ENCODE data around the gene FGF3.

Gene FGF3

DNA sequence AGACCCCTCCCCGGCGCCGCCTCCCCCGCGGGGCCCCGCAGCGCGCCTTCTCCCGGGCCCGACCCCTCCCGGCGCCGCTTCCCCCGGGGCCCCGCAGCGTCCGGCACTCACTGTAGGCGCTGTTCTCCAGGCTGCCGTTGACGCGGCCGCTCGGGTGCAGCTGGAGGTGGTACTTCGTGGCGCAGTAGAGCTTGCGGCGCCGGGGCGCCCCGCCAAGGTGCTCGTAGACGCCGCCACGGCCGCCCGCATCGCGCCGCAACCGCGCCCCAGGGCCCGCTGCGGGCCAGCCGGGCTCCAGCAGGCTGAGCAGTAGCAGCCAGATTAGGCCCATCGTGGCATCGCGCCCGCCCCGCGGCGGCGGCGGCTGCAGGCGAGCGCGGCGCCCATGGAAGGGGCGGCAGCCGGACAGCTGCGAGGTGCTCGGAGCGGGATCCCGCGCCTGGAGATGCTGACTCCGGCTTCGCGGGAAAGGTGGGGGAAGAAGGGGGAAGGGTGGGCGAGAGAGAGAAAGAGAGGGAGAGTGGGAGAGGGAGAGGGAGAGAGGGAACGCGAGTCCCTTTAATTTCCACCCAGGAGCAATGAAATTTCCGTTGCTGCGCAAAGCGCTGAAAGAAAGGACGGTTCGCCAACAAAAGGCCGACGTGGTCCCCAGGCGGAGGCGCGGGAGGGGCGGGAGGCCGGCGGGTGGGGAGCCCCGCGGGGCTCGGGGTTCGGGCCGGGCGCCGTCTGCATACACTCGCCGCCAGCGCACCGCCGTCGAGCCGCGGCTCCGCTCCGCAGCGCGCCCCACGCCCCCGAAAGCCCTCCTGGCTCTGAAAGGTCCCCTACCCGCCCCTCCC is at the start of gene FGF3:
Gene FGF3, minus strand, starts transcription at position 814 of the 839 bp plus-strand sequence. Its CDS starts 483 bp downstream, at position 331.
- DNase-seq = peak; percentile 52

DNA sequence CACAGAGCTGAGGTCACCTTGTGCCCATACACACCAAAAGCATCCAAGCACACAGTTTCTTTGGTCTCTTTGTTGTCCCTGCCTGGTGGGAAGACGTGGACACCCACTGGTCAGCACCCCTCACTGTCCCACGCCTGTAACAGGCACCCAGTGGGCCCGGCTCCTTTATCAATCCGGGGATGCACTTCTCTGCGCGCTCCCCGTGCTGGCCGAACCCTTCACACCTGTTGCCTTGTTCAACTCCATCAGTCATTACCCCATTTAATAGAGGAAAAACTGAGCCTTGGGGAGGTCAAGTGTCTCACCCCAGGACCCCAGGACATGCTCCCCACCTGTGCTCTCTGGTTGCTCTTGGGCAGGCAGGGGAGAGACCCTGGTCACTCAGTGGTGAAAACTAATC is 49.7 kb upstream of the FGF3 start:
- DNase-seq = no peak

DNA sequence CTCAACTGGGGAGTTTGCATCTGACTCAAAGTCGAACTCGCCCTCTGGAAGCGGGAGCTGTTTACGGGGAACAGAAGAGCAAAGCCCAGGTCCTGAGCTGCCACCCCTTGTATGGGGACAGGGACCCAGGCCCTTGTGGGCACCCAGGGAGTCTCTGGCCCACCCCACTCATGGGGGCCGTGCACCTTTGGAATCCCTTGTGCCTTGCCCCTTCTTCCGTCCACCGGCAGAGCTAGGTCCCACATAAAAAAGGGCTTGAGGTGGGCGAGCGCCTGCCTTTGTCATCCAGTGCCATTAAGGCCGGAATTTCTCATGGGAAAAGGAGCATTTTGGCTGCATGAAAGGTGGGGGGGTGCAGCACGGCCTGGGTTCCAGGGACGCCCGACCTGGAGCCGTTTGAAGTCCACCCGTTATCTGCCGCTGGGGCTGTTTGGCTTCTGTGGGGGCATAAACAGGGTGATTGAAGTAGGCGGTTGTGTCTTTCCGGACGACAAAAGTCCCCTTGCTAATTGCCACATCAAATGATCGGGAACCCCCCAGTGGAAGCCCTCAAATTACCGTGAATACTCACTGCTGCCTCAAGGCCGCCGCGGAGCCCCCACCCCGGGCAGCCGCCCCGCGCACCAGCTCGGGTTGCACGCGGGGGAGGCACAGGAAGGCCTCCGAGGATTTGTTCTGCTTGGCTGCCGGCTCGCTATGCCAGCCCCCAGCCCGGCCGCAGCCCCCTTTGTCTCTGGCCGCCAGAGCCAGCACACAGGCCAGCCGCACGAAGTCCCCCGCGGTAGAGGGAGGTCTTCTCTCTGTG is 49.0 kb upstream of the FGF3 start:
- peak; percentile 83 for DNase-seq

DNA sequence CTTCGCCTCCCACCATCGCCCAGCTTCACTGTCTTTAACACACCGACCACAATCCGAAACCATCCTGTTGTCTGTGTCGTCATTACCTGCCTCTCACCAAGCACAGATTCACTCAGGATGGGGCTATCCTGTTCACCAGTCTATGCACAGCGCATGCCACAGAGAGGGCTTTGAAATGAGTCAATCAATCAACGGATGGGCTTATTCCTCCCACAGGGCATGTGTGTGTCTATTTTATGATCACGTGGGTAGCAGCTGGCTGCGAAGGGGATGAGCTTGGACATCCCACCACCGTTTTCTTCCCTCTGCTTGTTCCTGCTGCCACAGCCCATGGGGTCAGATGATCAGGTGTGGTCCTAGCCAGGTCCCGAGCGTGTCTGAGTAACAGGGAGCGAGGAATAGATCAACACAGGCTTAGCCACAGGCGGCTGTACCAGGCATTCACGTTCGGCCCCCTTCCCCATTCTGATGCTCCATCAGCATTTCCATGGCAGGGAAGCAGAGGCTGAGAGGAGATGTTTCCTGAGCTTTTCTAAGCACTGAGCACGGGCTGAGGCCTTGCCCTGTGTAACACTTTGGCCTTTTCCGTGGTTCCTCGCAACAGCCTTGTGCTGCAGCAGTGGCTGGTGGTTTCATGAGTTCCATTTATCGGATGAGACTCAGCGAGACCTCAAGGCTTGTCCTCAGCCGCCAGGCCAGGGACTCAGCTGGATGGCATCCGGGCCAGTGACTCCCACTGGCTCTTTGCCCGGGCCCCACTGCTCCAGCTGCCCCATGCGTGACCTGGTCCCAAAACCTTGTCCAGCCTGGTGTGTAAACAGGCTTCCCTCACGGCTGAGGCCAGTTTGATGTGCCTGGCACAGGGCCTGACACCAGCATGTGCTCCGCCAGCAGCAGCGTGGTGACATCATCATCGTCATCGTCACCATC is 48.1 kb upstream of the FGF3 start:
- peak; percentile 63 for DNase-seq

DNA sequence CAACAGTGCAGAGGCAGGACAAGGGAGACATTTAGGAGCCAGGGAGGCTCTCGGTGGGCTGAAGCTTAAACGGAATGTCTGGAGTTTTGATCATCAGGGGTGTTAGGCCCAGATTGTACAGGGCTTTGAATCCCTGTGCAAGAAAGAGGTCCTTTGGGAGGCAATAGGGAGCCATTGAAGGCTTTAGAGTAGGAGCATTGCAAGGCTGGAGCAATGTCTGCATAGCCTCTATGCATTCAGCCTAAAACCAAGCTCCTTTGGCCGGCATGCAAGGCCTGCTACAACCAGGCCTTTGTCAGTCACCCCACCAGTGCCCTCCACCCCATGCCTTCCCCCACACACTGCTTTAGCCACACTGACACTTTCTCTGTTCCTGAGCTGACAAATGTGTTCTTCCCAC is 47.4 kb upstream of the FGF3 start:
- no peak for DNase-seq

DNA sequence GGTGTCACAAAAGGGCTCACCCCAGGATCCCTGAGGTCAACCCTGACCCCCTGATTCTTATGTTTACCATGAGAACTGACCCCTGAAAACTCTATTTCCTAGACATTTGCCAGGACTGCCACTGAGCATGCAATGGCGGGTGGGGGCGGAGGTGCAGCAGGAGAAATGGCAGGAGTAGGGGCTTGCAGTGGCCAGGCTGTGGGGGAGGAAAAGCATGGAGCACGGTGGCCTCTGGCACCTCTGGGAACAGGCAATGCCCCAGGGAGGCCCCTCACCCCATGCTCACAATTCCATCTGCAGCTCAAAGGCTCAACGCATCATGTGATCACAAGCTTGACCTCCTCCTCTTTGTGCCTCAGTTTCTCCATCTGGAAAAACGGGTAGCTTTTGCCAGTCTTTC is 46.5 kb upstream of the FGF3 start:
- DNase-seq = no peak

DNA sequence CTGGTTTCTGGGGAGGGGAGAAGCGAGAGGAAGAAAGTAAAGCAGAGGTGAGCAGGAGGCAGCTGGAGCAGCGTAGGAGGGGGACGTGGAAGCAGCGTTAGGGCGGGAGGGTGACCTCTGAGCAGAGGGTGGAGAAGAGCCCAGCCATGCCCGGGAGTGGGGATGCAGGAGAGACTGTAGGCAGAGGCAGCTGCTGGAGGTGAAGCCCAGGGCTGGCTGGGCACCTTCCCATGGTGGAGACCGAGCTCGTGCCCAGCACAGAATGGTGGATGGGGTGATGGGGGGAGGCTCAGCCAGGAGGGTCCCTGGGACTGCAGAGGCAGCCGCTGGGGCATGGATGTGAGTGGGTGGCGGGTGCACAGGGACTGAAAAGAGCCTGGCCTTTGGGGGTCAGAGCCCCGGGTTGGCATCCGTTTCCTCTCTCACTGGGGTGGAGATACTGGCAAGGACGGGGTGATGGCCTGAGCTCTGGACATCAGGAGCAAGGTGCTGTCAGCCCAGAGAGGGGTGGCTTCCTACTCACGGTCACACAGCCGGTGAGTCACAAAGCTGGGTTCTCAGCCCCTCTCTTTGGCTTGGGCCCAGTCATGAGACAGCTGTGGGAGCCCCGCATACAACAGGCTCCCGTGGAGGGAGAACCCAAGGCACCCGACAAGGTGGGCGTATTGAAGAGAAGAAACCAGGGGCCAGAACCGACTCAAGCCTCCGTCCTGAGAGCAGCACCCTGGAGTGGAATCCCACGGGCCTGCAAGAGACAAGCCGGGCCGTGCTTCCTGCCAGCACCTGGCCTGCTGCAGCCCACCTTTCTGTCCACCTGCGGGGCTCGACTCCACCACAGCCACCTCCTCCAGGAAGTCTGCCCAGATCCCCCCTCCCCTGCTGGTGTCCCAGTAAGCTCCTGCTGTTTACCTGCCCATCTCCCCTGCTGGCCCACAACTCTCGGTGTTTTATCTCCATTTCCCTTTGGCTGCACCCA is 45.8 kb upstream of the FGF3 start:
- no peak for DNase-seq

DNA sequence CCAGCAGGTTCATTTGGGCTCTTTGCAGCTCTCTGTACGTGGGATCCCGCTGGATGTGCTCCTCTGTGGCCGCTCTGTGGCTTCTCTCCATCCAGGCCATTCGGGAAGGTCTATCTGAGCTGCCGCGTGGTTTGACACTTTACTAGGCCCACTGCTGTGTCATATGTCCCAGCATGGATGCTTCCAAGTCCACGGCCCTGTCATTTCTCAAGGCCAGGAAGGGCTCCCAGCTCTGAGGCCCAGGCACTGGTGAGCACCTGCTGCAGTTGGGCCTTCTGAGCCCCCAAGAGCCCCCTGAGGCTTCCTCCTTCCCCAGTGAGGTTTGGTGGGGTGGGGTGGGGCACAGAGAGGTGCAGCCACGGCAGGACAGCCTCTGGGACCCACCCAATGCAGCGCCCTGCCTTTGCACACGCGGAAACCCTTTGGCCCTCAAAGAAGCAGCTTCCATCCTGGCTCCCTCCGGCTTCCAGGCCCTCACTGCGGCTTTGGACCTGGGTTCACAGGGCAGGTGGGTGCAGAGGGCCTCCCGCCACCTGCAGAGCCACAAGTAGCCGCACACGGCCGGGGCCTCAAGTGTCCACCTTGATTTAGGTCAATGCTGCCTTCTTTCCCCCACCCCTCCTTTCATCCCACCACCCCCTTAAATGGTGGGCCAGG is 44.5 kb upstream of the FGF3 start:
- DNase-seq = no peak

DNA sequence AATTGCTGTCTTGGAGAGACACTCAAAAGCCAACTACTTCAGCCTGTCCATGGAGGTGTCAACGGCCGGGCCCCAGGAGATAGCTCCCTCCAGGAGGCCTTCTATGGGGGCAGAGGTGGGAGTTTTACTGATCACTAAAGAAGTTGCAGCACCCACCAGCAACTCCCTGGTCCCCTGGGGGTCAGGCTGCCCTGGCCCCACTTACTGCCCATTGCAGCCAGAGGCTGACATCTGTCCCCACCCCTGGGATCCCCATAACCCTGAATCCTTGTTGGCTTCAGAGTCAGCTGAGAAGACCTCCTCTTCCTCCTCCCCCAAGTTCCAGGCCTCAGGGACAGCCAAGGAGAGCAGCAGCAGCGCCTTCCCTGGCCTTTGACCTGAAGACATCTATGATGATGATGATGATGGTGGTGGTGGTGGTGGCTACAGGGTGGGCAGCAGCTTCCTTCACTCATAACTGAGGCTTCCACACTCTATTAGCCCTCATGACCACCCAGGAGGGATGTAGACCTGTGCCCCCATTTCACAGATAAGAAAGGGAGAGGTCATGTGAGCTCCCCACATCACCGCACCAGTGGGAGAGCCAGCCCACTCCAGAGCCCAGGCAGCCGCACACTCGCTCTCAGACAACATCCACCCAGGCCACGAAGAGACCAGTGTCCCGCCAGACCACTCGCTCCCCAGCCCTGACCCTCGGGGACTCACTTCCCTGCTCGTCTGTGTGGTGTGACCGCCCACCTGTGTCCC is 43.8 kb upstream of the FGF3 start:
- DNase-seq = no peak

DNA sequence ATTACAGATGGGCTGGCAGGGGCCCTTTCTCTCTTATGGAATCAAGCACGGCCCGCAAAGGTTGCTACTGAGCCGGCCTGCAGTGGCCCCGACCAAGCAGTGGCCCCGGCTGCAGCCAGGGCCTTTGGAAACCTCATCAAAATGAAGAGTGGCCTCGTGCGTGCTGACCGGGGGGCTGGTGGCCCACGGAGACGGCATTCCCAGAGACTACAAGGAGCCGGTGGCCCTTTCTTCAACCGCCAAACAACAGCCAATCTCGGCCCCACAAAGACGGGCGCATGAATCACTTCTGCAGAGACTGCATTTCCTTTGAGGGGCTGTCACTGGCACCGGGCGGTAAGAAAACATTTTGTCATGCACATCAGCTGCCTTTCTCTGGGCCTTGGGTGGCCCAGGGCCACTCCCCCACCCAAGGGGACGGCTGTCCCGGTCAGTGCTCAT is 43.1 kb upstream of the FGF3 start:
- no peak for DNase-seq

DNA sequence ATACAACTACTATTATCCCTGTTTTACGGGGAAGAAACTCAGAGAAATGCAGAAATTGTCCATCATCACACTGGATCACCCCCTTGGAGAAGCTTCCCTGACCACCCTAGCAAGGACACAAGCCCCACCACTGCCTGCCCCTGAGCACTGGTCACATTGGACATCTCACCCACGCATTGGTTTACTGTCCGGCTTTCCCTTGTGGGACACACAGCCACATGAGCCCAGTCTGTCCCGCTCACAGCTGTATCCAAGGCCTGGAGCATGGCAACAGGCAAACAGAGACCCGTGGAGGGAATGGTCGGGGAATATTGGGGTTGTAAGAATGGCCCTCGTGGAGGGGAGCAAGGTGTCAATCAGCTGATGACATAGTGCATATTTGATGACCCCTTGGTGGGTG is 42.7 kb upstream of the FGF3 start:
- no peak for DNase-seq

DNA sequence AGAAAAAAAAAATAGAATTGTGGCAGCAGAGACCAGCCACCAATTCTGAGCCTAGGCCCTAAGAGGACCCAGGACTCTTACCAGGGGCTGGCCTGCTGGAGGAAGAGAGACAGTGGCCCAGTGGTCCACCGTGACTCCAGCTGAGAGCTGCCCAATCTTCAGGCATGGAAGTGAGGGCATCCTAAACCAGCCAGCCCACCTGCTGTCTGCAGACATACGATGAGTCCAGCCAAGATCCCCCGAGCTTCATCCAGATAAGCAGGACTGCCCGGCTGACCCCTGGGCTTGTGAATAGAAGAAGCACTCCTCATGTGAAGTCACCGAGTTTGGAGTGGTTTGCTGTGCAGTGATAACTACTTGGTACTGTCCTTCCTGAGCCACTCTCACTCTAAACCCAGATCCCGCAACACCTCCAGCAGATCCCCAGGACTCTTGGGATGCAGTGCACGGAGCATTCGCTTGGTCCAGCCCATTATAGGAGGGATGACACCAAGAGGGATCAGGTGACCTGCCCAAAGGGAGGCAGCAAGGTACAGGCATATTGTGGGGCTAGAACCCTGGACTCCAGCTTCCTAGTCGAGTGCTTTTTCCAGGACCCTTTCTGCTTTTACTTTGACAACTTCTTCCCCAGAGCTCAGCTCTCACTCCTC is 41.7 kb upstream of the FGF3 start:
- DNase-seq = no peak

DNA sequence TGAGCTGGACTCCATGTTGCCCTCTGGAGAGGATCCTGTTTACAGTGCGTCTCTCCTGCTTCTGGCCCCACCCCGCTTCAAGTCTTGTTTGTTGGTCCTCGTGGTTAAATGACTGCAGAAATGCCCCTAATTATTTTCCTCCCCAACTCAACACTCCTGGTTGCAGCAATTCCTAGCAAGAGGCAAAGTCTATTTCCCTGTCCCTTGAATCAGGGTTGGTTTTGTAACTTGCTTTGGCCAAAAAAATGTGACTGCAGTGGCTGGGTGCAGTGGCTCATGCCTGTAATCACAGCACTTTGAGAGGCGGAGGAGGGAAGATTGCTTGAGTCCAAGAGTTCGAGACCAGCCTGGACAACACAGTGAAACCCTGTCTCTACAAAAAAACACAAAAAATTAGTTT is 41.0 kb upstream of the FGF3 start:
- DNase-seq = no peak

DNA sequence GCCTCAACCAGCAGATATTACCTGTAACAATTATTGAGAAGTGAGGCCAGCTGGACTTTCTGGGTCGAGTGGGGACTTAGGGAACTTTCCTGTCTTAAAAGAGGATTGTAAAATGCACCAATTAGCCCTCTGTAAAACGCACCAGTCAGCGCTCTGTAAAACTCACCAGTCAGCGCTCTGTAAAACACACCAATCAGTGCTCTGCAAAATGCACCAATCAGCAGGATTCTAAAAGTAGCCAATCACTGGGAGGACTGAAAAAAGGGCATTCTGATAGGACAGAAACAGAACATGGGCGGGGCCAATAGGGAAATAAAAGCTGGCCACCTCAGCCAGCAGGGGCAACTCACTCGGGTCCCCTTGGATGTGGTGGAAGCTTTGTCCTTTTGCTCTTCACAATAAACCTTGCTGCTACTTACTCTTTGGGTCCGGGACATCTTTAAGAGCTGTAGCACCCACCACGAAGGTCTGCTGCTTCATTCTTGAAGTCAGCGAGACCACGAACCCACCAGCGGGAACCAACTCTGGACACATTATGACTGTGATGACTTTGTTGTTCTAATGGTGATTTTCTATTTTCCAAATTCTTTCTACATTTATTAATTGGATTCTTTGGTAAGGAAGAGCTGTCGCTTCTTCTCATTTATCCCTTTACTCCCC is 40.2 kb upstream of the FGF3 start:
- DNase-seq = no peak

DNA sequence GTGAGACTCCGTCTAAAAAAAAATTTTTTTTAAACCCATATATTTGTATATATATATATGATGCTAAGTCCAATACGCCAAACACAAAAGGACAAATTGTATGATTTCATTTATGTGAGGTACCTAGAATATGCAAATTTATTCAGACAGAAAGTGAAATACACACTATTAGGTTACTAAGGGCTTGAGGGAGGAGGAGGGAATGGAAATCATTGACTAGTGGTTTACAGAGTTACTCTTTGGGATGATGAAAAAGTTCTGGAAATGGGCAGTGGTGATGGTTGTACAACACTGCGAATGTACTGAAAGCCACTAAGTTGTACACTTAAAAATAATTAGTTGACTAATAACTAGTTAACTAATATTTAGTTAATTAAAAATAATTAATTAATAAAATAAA is 36.2 kb upstream of the FGF3 start:
- DNase-seq = no peak

DNA sequence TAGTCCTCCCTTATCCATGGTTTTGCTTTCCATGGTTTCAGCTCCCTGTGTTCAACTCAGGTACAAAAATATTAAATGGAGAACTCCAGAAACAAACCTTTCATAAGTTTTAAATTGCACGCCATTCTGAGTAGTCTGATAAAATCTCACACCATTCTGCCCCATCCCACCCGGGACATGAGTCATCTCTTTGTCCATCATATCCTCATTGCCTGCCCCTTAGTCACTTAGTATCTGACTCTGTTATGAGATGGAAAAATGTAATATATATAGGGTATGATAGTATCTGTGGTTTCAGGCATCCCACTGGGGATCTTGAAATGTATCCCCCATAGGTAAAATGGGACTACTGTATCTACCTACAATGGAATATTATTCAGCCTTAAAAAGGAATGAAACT is 35.5 kb upstream of the FGF3 start:
- no peak for DNase-seq

DNA sequence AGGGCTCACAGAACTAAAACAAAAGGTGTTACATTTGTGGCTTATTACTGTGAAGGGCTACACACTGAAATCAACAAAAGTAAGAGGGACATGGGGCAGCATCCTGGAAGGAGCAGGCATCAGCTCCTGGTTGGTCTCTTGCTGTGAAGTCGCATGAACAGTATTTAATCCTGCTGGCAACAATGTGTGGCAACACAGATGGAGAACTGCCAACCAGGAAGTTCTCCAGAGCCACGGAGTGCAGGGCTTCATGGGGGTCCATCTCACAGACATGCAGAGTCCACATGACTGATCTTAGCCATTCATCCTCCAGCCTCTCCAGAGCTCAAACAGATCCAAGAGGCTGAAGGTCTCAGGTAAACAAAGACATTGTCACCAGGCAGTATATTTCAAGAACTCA is 32.8 kb upstream of the FGF3 start:
- no peak for DNase-seq

DNA sequence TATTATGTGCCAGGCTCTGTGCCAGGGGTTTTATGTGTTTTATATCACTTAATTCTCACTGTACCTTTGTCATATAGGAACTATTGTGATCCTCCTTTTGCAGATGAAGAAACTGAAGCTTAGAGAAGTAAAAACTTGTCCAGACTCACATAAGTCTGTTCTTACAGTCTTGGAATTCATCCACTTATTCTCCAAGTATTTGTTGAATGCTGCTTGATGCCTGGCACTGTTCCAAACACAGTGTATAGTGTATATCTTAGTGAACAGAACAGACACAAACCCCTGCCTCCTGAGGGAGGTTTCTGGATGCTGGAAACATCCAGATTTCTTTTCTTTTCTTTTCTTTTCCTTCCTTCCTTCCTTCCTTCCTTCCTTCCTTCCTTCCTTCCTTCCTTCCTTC is 29.0 kb upstream of the FGF3 start:
- DNase-seq = peak; percentile 63

DNA sequence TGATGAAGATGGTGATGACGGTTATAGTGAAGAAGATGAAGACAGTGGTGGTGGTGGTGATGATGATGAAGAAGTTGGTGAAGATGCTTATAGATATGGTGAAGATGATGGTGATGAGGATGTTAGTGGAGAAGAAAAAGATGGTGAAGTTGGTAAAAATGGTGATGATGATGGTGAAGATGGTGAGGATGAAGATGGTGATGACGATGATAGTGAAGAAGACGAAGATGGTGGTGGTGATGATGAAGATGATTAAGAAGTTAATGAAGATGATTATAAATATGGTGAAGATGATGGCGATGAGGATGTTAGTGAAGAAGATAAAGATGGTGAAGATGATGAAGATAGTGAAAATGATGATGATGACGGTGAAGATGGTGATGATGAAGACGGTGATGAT is 25.2 kb upstream of the FGF3 start:
- DNase-seq = no peak

Data from eye (tissue), 1 donor.